ENCODE results near the gene TCF3.

TCF3 gene

DNA sequence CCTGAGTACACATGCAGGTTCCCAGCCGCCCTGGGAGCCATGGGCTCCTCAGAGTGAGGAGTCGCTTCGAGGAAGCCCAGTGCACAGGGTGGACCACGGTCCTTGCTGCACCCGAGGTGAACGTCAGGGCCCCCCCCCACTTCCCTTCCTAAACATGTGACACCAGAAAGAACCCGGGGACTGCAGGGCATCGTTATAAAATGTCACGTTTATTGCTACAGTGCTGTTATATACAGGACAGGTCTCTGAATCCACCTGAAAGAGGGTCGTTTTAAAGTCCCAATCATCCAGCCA lies 43.4 kb downstream of the TCF3 start:
- DNase-seq = no peak

DNA sequence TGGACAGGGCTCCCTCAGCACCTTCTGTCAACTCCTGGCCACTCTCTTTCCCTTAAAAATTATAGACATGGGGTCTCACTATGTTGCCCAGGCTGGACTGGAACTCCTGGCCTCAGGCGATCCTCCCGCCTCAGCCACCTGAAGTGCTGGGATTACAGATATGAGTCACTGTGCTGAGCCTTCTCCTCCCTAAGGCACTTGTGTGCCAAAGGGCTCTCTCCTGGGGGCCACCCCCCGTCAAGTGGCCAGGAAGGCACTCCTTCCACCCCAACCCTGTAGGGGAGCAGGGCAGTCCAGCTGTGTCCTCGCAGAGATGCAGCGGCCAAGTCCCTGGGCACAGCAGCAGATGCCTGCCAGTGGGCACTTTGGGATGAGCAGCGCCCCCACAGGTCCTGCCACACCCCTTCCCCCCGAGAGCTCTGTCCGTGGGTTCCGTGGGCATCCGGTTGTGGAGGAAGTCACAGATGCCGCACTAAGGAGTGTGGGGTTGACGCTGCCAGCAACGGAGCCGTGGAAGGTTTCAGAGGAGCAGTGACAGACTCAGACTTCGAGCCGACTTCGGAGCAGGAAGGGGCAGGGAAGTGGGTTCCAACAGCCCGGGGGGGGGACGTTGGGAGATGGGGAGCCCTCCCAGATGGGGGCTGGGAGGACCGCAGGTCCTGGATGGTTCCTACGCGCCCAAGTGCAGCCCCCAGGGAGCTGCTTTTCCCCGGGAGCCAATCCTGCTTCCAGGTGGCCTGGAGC lies 43.9 kb downstream of the TCF3 start:
- peak; percentile 28 to 38 for DNase-seq

DNA sequence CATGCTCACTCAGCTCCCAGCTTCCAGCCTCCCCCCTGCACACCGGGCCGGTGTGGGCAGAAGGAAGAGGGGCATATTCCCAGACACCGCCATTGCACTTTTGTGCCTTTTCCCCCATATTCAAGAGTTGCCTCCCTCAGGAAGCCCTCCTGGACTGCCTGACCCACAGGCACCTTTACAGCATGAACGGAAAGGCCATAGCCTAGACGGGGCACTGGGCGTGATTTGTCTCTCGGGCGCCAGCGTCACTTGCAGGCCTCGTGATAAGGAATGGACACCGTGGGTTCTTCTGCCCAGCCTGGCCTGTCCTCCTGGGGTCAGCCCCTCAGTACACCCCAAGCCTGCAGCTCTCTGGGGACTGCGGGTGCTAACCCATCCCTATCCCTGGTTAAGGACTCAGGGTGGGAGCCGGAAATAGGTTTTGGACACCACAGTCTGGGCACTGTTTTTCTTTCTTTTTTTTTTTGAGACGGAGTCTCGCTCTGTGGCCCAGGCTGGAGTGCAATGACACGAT lies 46.2 kb downstream of the TCF3 start:
- no peak for DNase-seq

DNA sequence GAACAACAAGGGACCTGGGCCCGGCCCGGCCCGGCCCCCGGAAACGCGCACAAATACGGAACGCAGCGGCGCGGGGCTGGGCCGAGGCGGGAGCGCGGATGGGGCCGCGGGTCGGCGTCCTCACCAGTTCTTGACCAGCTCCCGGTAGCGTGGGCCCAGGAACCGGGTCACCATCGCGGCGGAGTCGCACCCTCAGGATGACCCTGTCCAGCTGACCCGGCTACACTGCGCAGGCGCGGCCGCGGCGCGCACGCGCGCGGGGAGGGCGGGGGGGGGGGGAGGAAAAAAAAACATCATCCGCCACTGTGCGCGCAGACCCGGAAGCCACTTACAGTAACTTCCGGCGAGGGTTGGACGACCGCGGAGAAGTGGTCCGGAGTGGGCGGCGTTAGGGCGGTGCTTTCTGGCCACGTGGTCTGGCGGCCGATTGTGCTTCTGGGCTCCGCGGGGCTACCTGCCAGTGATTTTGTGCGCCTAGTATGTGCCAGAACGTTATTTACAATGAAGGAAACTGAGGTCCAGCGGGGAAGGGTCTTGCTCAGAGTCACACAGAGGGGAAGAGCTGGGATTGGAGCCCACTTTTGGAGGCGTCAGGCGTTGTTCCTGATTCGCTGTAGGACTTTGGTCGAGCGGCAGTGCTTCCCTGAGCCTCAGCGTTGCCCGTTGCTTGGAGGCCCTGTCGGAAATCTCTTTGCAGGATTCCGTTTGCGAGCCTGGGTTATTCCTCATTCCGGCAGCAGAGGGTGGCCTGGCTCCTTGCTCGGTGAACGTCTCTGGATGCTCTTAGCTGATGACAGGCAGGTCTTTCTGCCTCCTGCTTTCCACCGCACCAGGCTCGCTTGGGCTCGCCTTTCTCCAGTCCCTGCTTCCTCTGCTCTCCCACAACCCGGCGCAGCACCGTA lies 46.9 kb downstream of the TCF3 start, which contains the start of gene UQCR11:
TSS of gene UQCR11 (minus strand) at position 227 of the 902 bp plus-strand sequence. CDS start at position 174, 53 bp downstream.
- peak; percentile 93 to 96 for DNase-seq

DNA sequence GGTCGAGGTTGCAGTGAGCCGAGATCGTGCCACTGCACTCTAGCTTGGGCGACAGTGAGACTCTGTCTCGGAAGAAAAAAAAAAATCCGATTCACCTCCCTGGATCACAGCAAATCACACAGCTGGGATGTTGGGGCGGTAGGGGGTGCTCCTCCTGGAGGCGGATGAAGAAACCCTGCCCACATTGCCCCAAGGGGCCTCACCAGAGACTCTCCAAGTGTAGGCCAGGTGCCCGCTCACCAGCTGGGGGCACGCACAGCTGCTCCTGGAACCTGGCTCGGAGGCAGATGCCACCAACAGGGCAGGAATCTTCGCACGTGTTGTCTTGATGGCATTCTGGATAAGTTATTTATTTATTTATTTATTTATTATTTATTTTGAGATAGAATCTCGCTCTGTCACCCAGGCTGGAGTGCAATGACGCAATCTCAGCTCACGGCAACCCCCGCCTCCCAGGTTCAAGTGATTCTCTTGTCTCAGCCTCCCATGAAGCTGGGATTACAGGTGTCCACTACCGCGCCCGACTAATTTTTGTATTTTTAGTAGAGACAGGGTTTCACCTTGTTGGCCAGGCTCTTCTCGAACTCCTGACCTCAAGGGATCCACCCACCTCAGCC lies 50.2 kb downstream of the TCF3 start:
- no peak for DNase-seq

DNA sequence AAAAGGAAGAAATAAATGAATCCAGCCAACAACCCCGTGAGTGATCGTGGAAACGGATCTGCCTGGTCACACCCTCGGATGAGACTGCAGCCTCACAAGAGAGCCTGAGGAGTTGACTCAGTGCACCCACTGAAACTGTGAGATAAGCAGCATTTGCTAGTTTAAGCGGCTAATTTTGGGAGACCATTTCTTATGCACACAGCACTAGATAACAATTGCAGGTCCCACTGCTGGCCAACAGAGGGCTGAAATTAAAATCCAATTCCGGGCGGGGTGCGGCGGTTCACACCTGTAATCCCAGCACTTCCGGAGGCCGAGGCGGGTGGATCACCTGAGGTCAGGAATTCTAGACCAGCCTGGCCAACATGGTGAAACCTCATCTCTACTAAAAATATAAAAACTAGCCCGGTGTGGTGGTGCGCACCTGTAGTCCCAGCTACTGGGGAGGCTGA lies 50.8 kb downstream of the TCF3 start:
- DNase-seq = no peak

DNA sequence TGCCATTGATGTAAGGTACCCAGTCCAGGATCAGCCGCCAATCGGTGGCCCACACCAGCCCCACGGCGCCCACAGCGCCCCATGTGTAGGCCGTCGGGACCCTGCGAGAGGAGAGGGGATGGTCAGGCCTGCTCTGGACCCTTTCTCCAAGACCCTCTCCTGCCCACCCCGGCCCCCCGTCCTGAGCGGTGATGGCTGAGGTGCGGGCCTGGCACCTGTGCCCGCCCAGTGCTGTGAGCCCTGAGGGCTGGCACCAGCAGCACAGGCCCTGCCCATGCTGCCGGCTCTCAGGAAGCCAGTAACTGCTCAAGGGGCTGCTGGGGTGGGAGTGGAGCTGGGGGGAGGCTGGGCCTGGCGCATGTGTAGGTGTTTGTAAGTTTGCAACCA lies 53.0 kb downstream of the TCF3 start:
- DNase-seq = no peak

DNA sequence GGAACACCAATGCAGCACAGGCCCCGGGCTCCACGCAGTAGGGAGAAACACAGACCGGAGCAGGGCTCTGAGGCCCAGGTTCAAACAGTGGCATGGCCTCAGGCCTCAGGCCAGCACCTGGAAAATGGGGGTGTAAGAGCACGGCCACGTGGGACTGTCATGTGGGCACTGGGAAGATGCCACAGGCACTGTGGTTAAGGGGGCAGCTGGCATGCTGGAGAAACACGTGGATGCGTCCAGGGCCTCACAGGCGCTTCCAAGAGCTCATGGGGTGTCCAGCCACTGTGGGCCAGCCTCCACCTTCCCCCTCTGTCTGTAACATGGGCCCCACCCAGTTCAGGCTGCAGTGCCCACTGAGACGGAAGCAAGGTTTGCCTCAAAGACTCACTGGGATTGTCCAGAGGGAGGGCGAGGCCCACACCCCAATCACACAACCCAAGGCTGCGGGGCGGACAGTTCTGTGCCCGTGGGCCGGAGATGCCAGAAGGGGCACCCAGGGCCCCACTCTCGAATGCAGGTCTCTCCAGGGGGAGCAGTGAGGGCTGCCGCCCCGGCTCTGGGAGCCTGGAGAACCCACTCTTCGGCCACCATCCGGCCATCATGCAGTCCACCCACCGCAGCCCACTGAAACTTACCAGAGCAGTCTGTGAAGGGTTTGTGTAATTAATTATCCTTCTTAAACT lies 53.5 kb downstream of the TCF3 start:
- DNase-seq = no peak

DNA sequence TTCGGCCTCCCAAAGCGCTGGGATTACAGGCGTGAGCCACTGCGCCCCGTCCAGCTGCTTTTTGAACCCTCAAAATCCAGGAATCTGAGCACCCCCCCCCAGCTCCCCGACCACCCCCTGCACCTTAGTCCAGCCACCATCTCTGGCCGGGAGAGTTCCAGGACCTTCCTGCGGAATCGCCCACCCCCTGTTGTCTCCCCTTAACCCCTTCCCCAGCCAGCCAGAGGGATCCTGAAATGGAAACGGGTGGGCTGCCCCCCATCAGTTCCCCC lies 59.0 kb downstream of the TCF3 start:
- no peak for DNase-seq

DNA sequence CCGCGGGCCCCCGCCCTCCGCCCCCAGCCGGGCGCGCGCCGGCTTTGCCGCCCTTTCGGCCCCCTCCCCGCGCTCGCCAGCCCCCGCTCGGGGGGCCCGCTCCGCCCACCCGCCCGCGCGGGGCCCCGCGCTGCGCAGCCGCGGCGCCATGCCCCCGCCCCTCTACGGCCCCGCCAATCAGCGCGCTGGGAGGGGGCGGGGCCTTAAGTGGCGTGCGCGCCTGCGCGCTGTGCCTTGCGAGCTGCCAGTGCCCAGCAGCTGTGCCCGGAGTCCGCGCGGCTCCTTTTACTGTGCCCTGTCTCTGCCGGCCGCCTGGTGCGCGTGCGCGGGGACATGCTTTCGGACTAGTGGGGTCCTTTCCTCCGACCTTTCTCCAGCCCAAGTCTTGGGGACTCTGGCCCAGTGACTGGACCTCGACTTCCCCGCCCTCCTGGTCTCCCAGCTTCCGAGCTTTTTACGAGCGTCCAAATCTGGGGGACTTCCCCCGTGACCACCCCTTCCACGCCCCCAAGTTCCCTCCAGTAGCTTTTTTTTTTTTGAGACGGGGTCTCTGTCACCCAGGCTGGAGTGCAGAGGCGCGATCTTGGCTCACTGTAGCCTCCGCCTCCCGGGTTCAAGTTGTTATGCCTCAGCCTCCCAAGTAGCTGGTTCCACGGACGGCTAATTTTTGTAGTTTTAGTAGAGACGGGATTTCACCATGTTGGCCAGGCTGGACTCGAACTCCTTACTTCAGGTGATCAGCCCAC lies 59.5 kb downstream of the TCF3 start, which contains the start of gene MBD3:
TSS of gene MBD3 (minus strand) at position 111 of the 746 bp plus-strand sequence. CDS start 234 bp downstream, outside the sequence.
- peak; percentile 87 to 90 for DNase-seq

DNA sequence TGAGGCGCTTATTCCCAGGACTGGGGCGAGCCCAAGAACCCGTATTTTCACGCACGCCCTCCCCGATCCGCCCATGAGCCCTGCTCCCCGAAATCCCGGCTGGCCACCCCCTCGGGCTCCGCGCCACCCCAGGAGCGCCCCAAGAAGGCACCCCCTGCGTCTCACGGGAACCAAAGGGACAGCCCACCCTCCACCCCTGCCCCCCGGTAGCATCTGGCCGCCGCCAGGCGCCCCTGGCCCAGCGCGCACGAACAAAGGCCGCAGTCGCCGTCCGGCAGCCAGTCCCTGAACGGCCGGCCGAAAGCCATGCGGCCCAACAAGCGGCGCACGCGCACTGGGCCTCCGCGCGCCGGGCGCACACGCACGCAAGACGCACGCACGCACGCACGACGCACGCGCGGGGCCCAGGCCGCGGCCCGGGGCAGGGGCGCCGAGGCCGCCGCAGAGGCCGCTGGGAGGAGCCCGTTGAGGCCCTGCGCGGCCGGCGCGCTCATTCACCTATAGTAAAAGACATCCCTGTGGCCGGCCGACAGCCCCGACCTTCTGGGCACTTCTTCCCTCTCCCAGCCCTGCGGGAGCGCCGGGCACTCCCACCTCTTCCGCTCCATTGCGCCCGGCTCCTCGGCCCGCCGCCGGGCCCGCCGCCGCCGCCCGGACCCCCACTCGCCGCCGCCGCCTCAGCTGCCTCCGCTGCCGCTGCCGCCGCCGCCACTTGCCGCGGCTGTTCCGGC lies 60.2 kb downstream of the TCF3 start:
- peak; percentile 85 to 86 for DNase-seq

DNA sequence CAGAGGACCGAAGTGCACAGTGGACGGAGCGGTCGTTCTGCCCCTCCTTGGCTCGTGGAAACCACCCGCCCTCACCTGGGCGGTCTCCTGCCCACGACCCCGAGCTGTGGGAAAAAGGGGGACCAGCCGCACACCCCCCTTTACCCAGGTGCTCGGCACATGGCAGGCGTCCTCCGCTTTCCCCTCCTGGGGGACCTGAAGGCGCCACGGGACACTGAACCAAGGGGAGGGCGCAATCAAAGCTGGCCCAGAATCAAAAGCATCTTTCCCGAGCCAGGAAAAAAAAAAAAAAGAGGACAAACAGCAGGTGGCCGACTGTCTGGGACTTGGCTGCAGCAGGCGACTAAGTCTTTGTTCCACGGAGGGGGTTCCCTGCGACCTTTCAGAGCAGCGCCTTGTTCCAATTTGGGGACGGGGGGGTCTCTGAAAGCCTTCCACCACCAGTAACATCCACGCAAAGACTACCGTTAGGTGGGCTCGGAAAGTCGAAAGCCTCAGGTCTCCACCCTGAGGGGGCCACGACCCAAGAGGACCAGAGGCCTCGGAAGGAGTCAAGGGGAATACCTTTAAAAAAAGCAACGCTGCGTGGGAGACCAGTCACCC lies 60.9 kb downstream of the TCF3 start:
- peak in 1 of 2 donors; percentile 40 for DNase-seq

DNA sequence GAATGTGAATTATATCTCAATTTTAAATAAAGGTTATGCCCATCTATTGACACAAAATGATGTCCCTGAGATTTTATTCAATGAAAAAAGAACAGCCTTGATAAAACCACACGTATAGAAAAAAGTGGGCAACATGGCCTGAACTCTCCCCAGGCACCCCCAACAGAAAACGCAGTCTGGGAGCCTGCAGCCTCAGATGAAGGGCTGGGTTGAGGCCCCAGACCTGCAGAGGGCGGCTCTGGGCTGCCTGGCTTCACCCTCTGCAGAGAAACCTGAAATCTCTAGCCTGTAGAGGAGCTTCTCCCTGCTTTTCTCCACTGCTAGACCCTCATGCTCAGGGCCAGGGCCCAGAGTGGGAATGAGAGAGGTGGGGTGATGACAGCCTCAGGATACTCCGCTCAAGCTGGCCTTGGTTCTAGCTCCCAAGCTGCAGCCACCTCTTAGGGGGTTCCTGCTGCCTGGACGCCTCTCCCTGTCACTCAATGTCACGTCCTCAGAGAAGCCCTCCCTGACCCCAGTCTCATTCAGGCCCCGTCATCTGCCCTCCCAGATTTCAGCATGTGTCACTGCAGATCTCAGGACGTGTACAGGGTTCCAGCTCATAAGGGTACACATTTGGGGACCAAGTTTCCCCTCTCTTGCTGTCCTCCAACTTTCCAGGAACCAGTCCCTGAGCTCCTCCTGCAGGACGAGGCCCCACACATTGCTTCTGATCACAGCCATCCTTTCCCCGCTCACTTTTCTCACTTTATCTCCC lies 61.6 kb downstream of the TCF3 start:
- peak; percentile 41 to 49 for DNase-seq

DNA sequence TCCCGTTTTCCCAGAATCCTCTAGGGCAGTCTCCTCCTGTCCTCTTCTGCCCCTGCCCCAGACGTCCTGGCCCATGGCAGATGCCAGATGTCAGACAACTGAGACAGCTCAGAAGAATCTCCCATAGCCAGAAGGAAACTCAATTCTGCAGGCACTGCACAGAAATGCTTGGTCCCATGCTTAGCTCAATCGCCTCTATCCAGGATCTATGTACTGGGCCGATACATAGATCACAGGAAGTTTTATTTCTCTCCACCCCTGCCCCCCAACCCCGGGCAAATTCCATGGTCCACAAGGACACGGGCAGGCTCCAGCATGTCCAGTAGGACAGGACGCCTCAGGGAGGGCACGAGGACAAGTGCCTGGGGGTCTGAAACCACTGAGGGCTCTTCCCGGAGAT lies 64.5 kb downstream of the TCF3 start:
- DNase-seq = no peak

DNA sequence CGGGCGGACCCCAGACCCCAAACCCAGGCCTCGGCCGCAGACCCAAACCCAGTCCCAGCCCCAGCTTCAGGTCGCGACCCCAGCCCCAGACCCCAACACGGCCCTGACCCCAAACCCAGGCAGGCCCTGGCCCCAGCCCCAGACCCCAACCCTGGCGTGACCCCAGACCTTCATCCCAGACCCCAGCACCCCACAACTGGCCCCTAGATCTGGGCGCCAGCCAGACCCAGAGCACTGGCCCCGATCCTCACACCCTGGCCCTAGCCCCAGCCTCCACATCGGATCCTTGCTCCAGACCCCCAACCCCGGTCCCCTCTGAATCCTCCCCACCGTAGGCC lies 67.2 kb downstream of the TCF3 start:
- no peak for DNase-seq

DNA sequence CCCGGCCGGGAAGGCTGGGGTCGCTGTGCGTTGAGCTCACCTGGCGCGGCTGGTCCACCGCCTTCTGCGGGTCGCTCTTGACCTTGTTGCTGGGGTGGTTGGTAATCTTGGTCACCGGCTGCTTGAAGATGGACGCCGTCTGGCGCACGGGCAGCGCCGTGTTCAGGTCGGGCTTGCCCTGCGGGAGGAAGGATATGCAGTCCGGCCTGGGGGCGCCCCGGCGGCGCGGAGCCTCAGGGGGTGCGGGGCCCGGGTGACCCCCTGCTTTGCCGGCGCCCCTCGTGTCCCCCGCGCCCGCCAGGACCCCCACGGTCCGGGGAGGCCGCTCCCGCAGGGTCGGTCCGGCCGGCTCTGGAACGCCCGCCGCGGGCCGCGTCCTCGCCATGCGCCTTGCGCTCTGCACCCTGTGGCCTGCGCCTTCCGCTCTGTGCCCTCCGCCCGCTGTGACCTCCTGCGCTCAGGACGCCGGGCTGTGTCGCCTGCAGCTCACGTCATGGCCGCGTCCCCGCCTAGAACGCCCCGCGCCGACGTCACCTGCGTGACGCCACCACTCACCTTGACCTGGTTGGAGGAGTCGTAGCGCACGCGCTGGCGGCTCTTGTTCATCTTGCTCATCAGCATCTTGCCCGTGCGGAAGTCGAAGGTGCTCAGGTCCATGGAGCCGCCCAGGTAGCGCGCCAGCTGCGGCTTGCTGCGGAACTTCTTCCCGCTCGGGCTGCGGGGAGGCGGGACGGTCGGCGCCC lies 67.7 kb downstream of the TCF3 start:
- DNase-seq = no peak

DNA sequence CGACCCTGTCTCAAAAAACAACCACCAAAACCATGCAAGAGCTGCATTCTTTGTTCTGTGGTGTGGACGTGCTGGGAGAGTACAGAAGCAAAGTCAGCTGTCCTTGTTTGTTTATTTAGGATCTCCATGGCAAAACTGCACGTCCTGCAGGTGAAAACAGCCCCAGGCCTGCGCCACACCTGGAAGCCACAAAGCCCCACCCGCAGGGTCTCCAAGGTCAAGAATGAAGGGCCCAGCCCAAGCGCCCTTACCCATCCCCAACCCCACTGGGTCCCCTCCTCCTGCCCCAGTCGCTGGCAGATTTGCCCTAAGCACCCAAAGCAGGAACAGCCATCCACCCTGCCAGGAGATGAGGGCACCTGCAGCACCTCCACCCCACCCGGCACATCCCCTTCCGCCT lies 70.2 kb downstream of the TCF3 start:
- no peak for DNase-seq

DNA sequence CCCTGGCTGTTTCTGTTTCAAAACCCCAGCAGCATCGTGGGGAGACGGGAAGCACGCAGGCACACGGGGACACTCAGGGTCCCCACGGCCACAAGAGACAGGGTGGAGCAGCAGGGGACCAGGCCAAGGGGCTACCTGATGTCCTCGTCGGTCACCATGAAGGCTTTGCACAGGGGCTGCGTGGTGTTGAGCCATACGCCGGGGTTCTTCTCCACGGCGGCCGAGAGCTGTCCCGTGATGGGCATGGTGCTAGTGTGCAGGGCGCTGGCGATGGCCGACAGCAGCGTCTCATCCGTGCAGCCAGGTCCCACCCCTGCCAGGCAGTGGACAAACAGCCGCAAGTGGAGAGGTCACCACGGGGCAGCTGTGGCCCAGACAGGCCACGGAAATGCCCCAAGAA lies 71.5 kb downstream of the TCF3 start:
- no peak for DNase-seq

DNA sequence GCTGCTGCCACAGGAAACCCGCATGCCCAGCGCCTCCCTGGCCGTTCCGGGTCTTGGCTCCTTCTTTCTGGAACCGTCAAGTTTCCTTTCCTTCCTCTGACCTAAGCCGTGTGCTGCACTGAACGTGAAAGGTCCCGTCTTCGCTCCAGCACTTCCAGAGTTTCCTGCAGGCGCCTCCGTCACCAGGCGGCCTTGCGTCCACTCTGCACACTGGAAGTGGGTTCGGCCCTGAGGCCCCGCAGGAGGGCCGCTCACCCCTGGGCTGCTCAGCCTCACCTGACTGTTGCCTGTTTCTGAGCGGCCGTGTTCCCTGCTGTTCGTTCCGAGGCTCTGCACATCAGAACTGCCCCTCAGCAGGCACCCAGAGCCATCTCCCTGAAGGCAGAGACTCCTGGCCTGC lies 72.0 kb downstream of the TCF3 start:
- no peak for DNase-seq

DNA sequence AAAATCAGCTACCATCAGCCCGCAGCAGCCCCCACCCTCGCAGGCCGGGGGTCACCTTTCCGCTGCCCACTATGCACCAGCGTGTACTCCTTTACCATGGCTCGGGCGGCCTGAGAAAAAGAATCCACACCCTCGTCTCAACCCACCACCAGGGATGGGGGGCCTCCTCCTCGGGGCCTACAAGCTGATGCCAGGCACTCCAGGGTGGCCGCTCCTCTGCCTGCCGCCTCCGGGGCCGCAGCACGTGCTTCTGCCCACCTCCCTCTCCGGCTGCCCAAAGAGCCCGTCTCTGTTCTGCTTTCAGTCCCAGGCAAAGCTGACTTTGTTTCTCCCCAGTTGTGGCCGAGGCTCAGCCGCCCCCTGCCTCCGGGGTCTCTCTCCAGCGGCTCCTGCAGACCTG lies 73.2 kb downstream of the TCF3 start:
- DNase-seq = no peak

Data from stimulated activated CD4-positive, alpha-beta T cell treated with anti-CD3 and anti-CD28 coated beads, Interleukin-2, amount 100 ng/mL, for 24 hours (primary cell).